Placental epithelial cell (primary cell): ENCODE data around the gene HAUS1. TPM values are rescaled to one million over a fixed set of nuclear protein-coding genes. Genes with fewer than 3 reads are reported as not detected.

Source experiments
- small RNA-seq: library from RNA; depleted of rRNA; stranded (forward); fragments of <200 nt; gene quantifications from one replicate; pipeline ENCODE3, GENCODE V24; 2012
- total RNA-seq: library from RNA; depleted of rRNA; stranded (reverse); fragments of >200 nt; gene quantifications from 2 replicates; pipeline ENCODE4 v1.2.3, GENCODE V29; 2012

The HAUS1 gene
- 28.2 and 47.5 TPM in 2 replicates for total RNA-seq

GRCh38 chr18:46104128-46104911 is at the start of gene HAUS1:
Gene HAUS1, plus strand, starts transcription at chr18:46104385. Its CDS starts 27 bp downstream, at chr18:46104412.

GRCh38 chr18:46071653-46072375 is 32.4 kb upstream of the HAUS1 start, which contains the start of gene PSTPIP2:
Gene PSTPIP2, minus strand, starts transcription at chr18:46072260. Its CDS starts 72 bp downstream, at chr18:46072188.

GRCh38 chr18:46097801-46098615 is 6.2 kb upstream of the HAUS1 start, which contains the start of gene ATP5F1A:
Gene ATP5F1A, minus strand, starts transcription at chr18:46098296. Its CDS starts 65 bp downstream, at chr18:46098231.

Small RNA genes within 50 kb of the gene (small RNA-seq; reads per million reads assigned to genes)
- gene RNU6-1278P (not detected), gene RNY4P37 (not detected)

Other genes starting within 250 kb of the HAUS1 start
- gene EPG5, start 137.1 kb upstream of the HAUS1 start, total RNA-seq, result 30.2 and 33.9 TPM in 2 replicates
- 8.6 and 9.2 TPM in 2 replicates for gene PSTPIP2, start 32.1 kb upstream of the HAUS1 start, total RNA-seq
- 411 and 912 TPM in 2 replicates for gene ATP5F1A, start 6.1 kb upstream of the HAUS1 start, total RNA-seq